HepG2 (cell line): ENCODE results near the gene NKAIN2.

ENCODE experiments used
- AGO1 ChIP-seq: fragments of 200-400 bp; formaldehyde crosslinking; IDR thresholded peaks from 2 replicates; pipeline ENCODE4 v1.6.1; 2017; ENCODE audit warnings: mild to moderate bottlenecking, low read depth, low read length, moderate library complexity; ENCODE audit not compliant: poor library complexity, severe bottlenecking
- CBX2 ChIP-seq, 2 experiments: fragments of 200-600 bp in 1 of 2; sonication (generic); formaldehyde crosslinking in 1 of 2; IDR thresholded peaks; 2 replicates each; pipeline versions ENCODE4 v1.7.0 to v1.8.1; 2018 to 2022; ENCODE audit warnings: low read depth in 2 of 2, low read length in 1 of 2, mild to moderate bottlenecking in 1 of 2, missing genetic modification reagents in 1 of 2
- ELK4 ChIP-seq: sonication (generic); formaldehyde crosslinking; IDR thresholded peaks from 2 replicates; pipeline ENCODE4 v1.9.0; 2021; ENCODE audit warnings: missing genetic modification reagents, borderline replicate concordance
- EZH2 ChIP-seq: conservative IDR thresholded peaks from 2 replicates; pipeline ENCODE4 v1.6.1; 2012; ENCODE audit warnings: mild to moderate bottlenecking, low read depth, low read length, moderate library complexity
- FIP1L1 ChIP-seq: fragments of 200-400 bp; formaldehyde crosslinking; IDR thresholded peaks from 2 replicates; pipeline ENCODE4 v1.6.1; 2018; ENCODE audit warnings: low read depth, mild to moderate bottlenecking, low read length, moderate library complexity, borderline replicate concordance; ENCODE audit not compliant: insufficient read depth
- HOXA7 ChIP-seq: sonication (generic); formaldehyde crosslinking; IDR thresholded peaks from 2 replicates; pipeline ENCODE4 v1.8.1; 2022; ENCODE audit warnings: mild to moderate bottlenecking, missing genetic modification reagents, moderate library complexity
- MTA3 ChIP-seq: sonication (generic); formaldehyde crosslinking; IDR thresholded peaks from 2 replicates; pipeline ENCODE4 v1.4.0; 2020; ENCODE audit warnings: missing genetic modification reagents
- NAIF1 ChIP-seq: sonication (generic); formaldehyde crosslinking; IDR thresholded peaks from 2 replicates; pipeline ENCODE4 v1.5.0; 2020; ENCODE audit warnings: mild to moderate bottlenecking, missing genetic modification reagents, borderline replicate concordance
- POLR2A ChIP-seq, 2 experiments: IDR thresholded peaks; 2 replicates each; pipeline ENCODE4 v1.6.1; 2011; ENCODE audit warnings: low read depth in 2 of 2, low read length in 2 of 2, mild to moderate bottlenecking in 1 of 2, moderate library complexity in 1 of 2; ENCODE audit not compliant: insufficient read depth in 1 of 2
- SOX13 ChIP-seq, 3 experiments: fragments of 450-650 bp in 1 of 3; sonication (generic) in 1 of 3; formaldehyde crosslinking in 1 of 3; IDR thresholded peaks in 2 of 3; conservative IDR thresholded peaks in 1 of 3; 2 replicates each; pipeline versions ENCODE4 v1.5.0 to v1.6.1; 2016 to 2020; ENCODE audit warnings: antibody characterized with exemption in 1 of 3, mild to moderate bottlenecking in 1 of 3, missing compliant biosample characterization in 1 of 3, missing genetic modification reagents in 1 of 3, moderate library complexity in 1 of 3
- TCF7L2 ChIP-seq: IDR thresholded peaks from 2 replicates; pipeline ENCODE4 v1.6.1; 2011; ENCODE audit warnings: mild to moderate bottlenecking, low read depth, low read length, moderate library complexity
- ZBTB33 ChIP-seq: sonication (generic); formaldehyde crosslinking; IDR thresholded peaks from 2 replicates; pipeline ENCODE4 v1.4.0; 2020; ENCODE audit warnings: missing genetic modification reagents
- ZNF318 ChIP-seq: sonication (generic); formaldehyde crosslinking; IDR thresholded peaks from 2 replicates; pipeline ENCODE4 v1.4.0; 2020; ENCODE audit warnings: mild to moderate bottlenecking, missing genetic modification reagents
- ZNF513 ChIP-seq: sonication (generic); formaldehyde crosslinking; conservative IDR thresholded peaks from 2 replicates; pipeline ENCODE4 v1.5.0; 2020; ENCODE audit warnings: missing genetic modification reagents

- TF ChIP-seq SOX13 (IDR thresholded peaks at IDR 0.05) (no peak), SOX13 (CRISPR knock-in tag; conservative IDR thresholded peaks at IDR 0.05 in 1 of 2, IDR thresholded peaks at IDR 0.05 in 1 of 2) (no peak), HOXA7 (CRISPR knock-in tag) (no peak), ZBTB33 (CRISPR knock-in tag) (no peak), FIP1L1 (no peak), ZNF318 (no peak), EZH2 (no peak), CBX2 (IDR thresholded peaks at IDR 0.05; ENCODE audit: low read depth, low read length) (no peak), CBX2 (CRISPR knock-in tag; IDR thresholded peaks at IDR 0.05; ENCODE audit: low read depth) (no peak), POLR2A (IDR thresholded peaks at IDR 0.05; ENCODE audit: insufficient read depth in 1 of 2, low read depth in 2 of 2, low read length in 2 of 2) (no peak), TCF7L2 (no peak), ELK4 (CRISPR knock-in tag) (no peak), NAIF1 (CRISPR knock-in tag) (no peak), MTA3 (no peak), AGO1 (no peak), ZNF513 (no peak)
Observed at GRCh38 chr6:123771126-123771525, 32.5 kb upstream of the NKAIN2 start.
